Left lung (tissue), 10 donors: ENCODE data around the gene R3HDM4. TPM values are rescaled to one million over a fixed set of nuclear protein-coding genes. Genes with fewer than 3 reads are reported as not detected.

Source experiments
- ATAC-seq: fragments of 200-7000 bp; cut with Tn5 transposase; one replicate; pipeline ENCODE4 v1.9.1; 2020; ENCODE audit warnings: moderate library complexity
- DNase-seq, 4 donors: peaks; one replicate each; pipeline ENCODE4 v3.0.0-alpha.2; 2013 to 2020
- H3K27ac ChIP-seq, 2 donors: fragments of 200-600 bp; sonication (generic) in 1 of 2; one replicate each; pipeline versions ENCODE4 v1.5.0 to v1.8.0; 2020 to 2021
- H3K27me3 ChIP-seq, 2 donors: fragments of 200-600 bp; sonication (generic) in 1 of 2; one replicate each; pipeline versions ENCODE4 v1.5.0 to v1.8.0; 2020 to 2021
- H3K36me3 ChIP-seq, 2 donors: fragments of 200-600 bp; sonication (generic) in 1 of 2; one replicate each; pipeline versions ENCODE4 v1.5.0 to v1.8.0; 2020 to 2021
- H3K4me1 ChIP-seq, 2 donors: fragments of 200-600 bp; one replicate each; pipeline ENCODE4 v1.8.0; 2021
- H3K4me3 ChIP-seq, 2 donors: fragments of 200-600 bp; sonication (generic) in 1 of 2; one replicate each; pipeline versions ENCODE4 v1.5.0 to v1.8.0; 2020 to 2021; ENCODE audit warnings: mild to moderate bottlenecking in 1 of 2
- H3K9me3 ChIP-seq, 2 donors: fragments of 200-600 bp; sonication (generic) in 1 of 2; one replicate each; pipeline versions ENCODE4 v1.5.0 to v1.8.0; 2020 to 2021
- intact Hi-C, 2 donors: fragments of 100-400 bp; cut with DNase I; formaldehyde crosslinking; loops; one replicate each; pipeline versions ENCODE4 v1.11.2 to v1.14.2; 2022
- polyA plus RNA-seq, 6 donors: library from polyadenylated mRNA; unstranded; fragments of 120-200 nt; gene quantifications; one replicate each; pipeline ENCODE4 v1.2.1, GENCODE V29; 2013; ENCODE audit not compliant: insufficient read length in 6 of 6
- total RNA-seq, 2 donors: library from RNA; stranded (reverse); fragmentation: NEBNext Ultra II Directional; extraction: Animal tissue kit (Norgen Biotek cat#: 25700); gene quantifications; one replicate each; pipeline ENCODE4 v1.2.1, GENCODE V29; 2021
- TF ChIP-seq, protein P1 (sequence below), 2 donors: fragments of 200-600 bp; sonication (generic) in 1 of 2; IDR thresholded peaks; one replicate each; pipeline versions ENCODE4 v1.5.0 to v1.8.0; 2021; ENCODE audit warnings: antibody characterized with exemption in 2 of 2
- donor health status: DM: no; HTN: yes; CAD: no.
- donor health status: DM: no; HTN: no; CAD: no.

Gene R3HDM4
- total and polyA plus RNA-seq, 8 donors: 28.8 to 66.3 (median 39.0) TPM

DNA sequence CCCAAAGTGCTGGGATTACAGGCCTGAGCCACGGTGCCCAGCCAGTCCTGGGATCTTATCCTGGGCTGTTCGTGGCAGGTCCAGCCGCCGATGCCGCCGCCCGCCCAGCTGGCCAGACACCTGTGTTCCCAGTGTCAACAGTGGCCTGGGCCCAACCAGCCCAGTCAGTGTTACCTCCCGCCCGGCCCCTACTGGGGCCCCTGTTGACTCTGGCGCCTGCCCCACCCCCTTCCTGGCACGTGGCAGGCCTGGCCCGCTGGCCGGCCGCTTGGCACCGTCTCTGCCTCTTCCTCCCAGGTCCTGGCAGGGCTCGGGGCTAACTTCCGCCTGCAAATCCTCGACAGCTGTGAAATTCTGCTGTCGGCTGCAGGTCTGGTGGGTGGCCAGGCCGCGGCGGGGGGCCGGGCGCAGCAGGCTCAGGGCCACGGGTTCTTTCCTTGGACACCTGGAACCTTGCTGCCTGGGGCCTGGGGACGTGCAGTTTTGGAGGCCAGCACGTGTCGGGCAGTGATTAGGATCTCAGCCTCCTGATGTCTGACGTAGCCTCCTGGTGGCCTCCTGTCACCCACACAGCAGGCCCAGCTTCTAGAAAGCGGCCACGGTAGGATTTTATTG lies 22.0 kb upstream of the R3HDM4 start:
- intact Hi-C loops: no loop called here
- TF ChIP-seq, protein P1, sequence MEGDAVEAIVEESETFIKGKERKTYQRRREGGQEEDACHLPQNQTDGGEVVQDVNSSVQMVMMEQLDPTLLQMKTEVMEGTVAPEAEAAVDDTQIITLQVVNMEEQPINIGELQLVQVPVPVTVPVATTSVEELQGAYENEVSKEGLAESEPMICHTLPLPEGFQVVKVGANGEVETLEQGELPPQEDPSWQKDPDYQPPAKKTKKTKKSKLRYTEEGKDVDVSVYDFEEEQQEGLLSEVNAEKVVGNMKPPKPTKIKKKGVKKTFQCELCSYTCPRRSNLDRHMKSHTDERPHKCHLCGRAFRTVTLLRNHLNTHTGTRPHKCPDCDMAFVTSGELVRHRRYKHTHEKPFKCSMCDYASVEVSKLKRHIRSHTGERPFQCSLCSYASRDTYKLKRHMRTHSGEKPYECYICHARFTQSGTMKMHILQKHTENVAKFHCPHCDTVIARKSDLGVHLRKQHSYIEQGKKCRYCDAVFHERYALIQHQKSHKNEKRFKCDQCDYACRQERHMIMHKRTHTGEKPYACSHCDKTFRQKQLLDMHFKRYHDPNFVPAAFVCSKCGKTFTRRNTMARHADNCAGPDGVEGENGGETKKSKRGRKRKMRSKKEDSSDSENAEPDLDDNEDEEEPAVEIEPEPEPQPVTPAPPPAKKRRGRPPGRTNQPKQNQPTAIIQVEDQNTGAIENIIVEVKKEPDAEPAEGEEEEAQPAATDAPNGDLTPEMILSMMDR (IDR thresholded peaks at IDR 0.05): no peak
- H3K27ac ChIP-seq: peak overlapping the region; percentile 56 to 72
- H3K36me3 ChIP-seq: peaks cover 0 to 32% of the 10 kb centered on the region in 2 donors
- no peaks in the 10 kb centered on the region for H3K27me3 ChIP-seq
- ATAC-seq (peak; percentile 97), DNase-seq (peak; percentile 90 to 97 (median 94))
- H3K4me1 ChIP-seq: peaks cover 32 to 69% of the 10 kb centered on the region in 2 donors
- H3K9me3 ChIP-seq: no peaks in the 10 kb centered on the region
- no peak overlapping the region for H3K4me3 ChIP-seq

DNA sequence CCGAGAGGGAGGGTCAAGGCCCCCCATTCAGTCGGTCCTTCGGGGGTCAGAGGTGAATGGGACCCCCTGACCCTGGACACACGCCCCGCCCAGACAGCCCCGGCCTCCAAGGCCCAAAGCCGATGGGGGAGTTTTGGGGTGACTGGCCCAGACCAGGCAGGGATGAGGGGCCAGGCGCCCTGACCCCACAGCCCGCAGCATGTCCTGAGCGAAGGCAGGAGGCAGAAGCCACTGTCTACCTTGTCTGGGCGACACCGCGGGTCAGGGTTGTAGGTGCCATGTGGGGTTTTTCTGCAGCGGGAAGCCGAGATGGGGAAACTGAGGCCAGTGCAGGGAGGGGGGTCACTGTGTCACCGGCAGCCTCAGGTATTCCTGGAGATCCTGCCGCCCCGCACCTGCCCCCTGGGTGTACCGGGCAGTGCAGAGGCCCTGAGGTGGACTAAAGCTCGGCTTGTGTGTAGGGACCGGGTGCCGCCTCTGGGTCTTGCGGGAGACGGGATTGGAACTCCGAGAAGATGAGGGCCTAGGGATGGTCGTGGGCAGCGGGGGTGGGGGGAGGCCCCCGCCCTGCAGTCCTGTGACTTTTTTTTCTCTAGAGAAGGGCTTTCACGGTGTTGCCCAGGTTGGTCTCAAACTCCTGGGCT lies 21.3 kb upstream of the R3HDM4 start:
- Histone ChIP-seq H3K4me3 (no peak overlapping the region), H3K9me3 (no peaks in the 10 kb centered on the region), H3K4me1 (peaks cover 32 to 63% of the 10 kb centered on the region in 2 donors), H3K36me3 (peaks cover 0 to 39% of the 10 kb centered on the region in 2 donors), H3K27ac (peak overlapping the region; percentile 56 to 72), H3K27me3 (no peaks in the 10 kb centered on the region)
- peak; percentile 2 for ATAC-seq
- DNase-seq: no peak
- intact Hi-C loops: no loop called here
- TF ChIP-seq, protein P1 (IDR thresholded peaks at IDR 0.05): no peak

DNA sequence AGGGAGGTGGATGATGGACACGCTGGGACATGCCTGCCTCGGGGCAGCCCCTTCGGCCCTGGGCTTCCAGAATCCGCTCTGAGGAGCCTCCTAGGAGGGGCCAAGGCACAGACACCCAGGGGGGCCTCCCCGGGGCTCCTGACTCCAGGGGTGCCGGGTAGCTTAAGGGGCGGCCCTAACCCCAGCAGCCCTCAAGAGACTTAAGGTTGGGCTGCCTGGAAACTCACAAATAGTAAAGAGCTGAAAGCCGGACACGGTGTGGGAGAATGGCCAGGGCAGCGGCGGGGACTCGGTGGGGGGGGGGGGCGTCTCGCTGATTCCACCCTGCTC lies 20.5 kb upstream of the R3HDM4 start:
- H3K27me3 ChIP-seq: no peaks in the 10 kb centered on the region
- ATAC-seq (no peak), DNase-seq (no peak)
- H3K9me3 ChIP-seq: no peaks in the 10 kb centered on the region
- H3K36me3 ChIP-seq: peaks cover 0 to 42% of the 10 kb centered on the region in 2 donors
- intact Hi-C loops: no loop called here
- peak overlapping the region in 1 of 2 donors; percentile 28 for H3K4me3 ChIP-seq
- H3K4me1 ChIP-seq: peaks cover 32 to 64% of the 10 kb centered on the region in 2 donors
- H3K27ac ChIP-seq: peak overlapping the region; percentile 19 to 78
- TF ChIP-seq, protein P1 (IDR thresholded peaks at IDR 0.05): no peak

DNA sequence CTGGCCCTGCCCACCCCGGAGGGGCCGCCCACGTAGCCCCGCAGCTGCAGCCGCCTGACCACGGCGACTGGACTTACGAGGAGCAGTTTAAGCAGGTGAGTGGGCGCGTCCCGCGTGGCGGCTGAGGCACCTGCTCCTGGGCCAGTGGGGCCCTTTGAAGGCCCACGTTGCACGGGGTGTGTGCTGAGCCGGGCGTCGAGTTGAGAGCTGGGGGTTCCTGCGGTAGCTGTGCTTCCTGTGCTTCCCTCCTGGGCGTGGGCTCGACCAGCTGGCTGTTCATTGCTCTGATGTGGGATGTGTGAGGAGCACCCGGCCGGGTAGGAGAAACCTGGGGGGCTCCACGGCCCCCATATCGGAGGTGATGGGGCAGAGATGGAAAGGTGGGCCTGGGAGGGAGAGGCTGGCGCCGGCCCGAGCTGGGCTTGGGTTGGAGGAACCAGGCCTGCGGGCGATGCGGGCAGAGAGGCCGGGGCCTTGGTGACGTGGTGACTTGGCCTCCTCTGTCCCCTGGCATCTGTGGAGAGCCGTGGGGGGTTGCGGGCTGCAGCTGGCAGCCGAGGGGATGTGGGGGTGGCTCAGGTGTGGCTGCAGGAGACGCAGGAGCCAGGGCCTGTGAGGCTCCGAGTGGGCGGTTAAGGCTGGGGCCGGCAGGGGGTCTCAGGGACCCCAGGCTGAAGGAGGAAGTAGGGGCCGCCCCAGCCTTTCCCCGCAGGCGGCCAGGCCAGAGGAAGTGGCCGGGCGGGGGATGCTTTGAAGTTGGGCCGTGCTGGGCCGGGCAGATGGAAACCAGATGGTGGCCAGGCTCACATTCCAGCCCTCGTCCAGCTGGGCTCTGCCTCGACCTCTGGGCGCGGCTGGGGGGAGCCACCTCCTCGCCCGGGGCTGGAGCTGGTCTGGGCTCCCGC lies 19.9 kb upstream of the R3HDM4 start:
- peak; percentile 57 to 91 (median 87) for DNase-seq
- H3K9me3 ChIP-seq: no peaks in the 10 kb centered on the region
- H3K4me1 ChIP-seq: peaks cover 32 to 64% of the 10 kb centered on the region in 2 donors
- TF ChIP-seq, protein P1 (IDR thresholded peaks at IDR 0.05): no peak
- H3K4me3 ChIP-seq: peak overlapping the region in 1 of 2 donors; percentile 28
- H3K27me3 ChIP-seq: no peaks in the 10 kb centered on the region
- intact Hi-C loops: no loop called here
- ATAC-seq: peak; percentile 27
- H3K27ac ChIP-seq: peak overlapping the region; percentile 19 to 78
- peaks cover 0 to 42% of the 10 kb centered on the region in 2 donors for H3K36me3 ChIP-seq
